Tibial nerve (tissue), 4 donors: ENCODE results near the gene ASB10. TPM values are rescaled to one million over a fixed set of nuclear protein-coding genes. Genes with fewer than 3 reads are reported as not detected.

Experiments
- DNase-seq, 2 donors: peaks; one replicate each; pipeline ENCODE4 v3.0.0-alpha.2; 2019; ENCODE audit warnings: low spot score in 2 of 2
- H3K27ac ChIP-seq, 4 donors: fragments of 200-600 bp; sonication (generic) in 3 of 4; one replicate each; pipeline ENCODE4 v1.5.1; 2017 to 2019; ENCODE audit warnings: mild to moderate bottlenecking in 1 of 4
- H3K27me3 ChIP-seq, 2 donors: fragments of 200-600 bp; sonication (generic) in 1 of 2; one replicate each; pipeline versions ENCODE4 v1.5.1 to v1.6.0; 2017 to 2019
- H3K36me3 ChIP-seq, 3 donors: fragments of 200-600 bp; sonication (generic); one replicate each; pipeline ENCODE4 v1.5.1; 2018 to 2019
- H3K4me1 ChIP-seq, 4 donors: fragments of 200-600 bp; sonication (generic) in 3 of 4; one replicate each; pipeline ENCODE4 v1.5.1; 2017 to 2019
- H3K4me3 ChIP-seq, 4 donors: fragments of 200-600 bp; sonication (generic) in 3 of 4; one replicate each; pipeline ENCODE4 v1.5.1; 2017 to 2019; ENCODE audit warnings: mild to moderate bottlenecking in 1 of 4, moderate library complexity in 1 of 4
- H3K9me3 ChIP-seq, 4 donors: fragments of 200-600 bp; sonication (generic) in 3 of 4; one replicate each; pipeline ENCODE4 v1.5.1; 2017 to 2019
- CTCF ChIP-seq, 5 experiments: fragments of 200-600 bp in 3 of 5; fragments of 450-650 bp in 2 of 5; sonication (generic) in 3 of 5; IDR thresholded peaks; one replicate each; pipeline ENCODE4 v1.5.1; 2016 to 2019; ENCODE audit warnings: antibody characterized with exemption in 5 of 5, mild to moderate bottlenecking in 3 of 5, moderate library complexity in 2 of 5
- EP300 ChIP-seq, 2 donors: sonication (generic); formaldehyde crosslinking; IDR thresholded peaks; one replicate each; pipeline ENCODE4 v1.6.1; 2017; ENCODE audit warnings: antibody characterized with exemption in 2 of 2, mild to moderate bottlenecking in 1 of 2
- POLR2A ChIP-seq, 2 donors: fragments of 450-650 bp; IDR thresholded peaks; one replicate each; pipeline ENCODE4 v1.6.1; 2017; ENCODE audit warnings: antibody characterized with exemption in 2 of 2, mild to moderate bottlenecking in 2 of 2, moderate library complexity in 2 of 2
- WGBS, 2 donors: methylation state at CpG; one replicate each; pipeline ENCODE4 v1.1.5; 2018; 5-methylcytosine and 5-hydroxymethylcytosine counted together
- total RNA-seq, 4 donors: library from RNA; depleted of rRNA; stranded (reverse); fragments of >200 nt; gene quantifications; one replicate each; pipeline ENCODE4 v1.1.0, GENCODE V29; 2016

ASB10 gene
- total RNA-seq, 4 donors from 2014 or later: not detected

- Histone ChIP-seq H3K9me3 (no peaks in the 10 kb centered on the region), H3K4me3 (no peak overlapping the region), H3K36me3 (no peaks in the 10 kb centered on the region), H3K4me1 (peaks cover 0 to 3% (median 0%) of the 10 kb centered on the region in 4 donors), H3K27ac (no peak overlapping the region), H3K27me3 (peaks cover 0 to 63% of the 10 kb centered on the region in 2 donors)
- WGBS, 2 donors: 87 to 88% methylated on average over 9 of the region's 9 CpGs
- TF ChIP-seq POLR2A (IDR thresholded peaks at IDR 0.05) (no peak), EP300 (IDR thresholded peaks at IDR 0.05) (no peak), CTCF (IDR thresholded peaks at IDR 0.05) (no peak)
- DNase-seq: no peak
Observed at GRCh38 chr7:151176401-151176800, 10.6 kb downstream of the ASB10 start.

GRCh38 chr7:151175793-151176311, 11.2 kb downstream of the ASB10 start:
- no peak overlapping the region for H3K27ac ChIP-seq
- TF ChIP-seq POLR2A (IDR thresholded peaks at IDR 0.05) (no peak), EP300 (IDR thresholded peaks at IDR 0.05) (no peak), CTCF (IDR thresholded peaks at IDR 0.05) (no peak)
- H3K4me1 ChIP-seq: peaks cover 0 to 3% (median 0%) of the 10 kb centered on the region in 4 donors
- no peaks in the 10 kb centered on the region for H3K9me3 ChIP-seq
- no peak for DNase-seq
- H3K36me3 ChIP-seq: no peaks in the 10 kb centered on the region
- 72 to 79% methylated on average over 16 to 19 of the region's 23 CpGs for WGBS, 2 donors
- H3K27me3 ChIP-seq: peaks cover 0 to 59% of the 10 kb centered on the region in 2 donors
- no peak overlapping the region for H3K4me3 ChIP-seq

GRCh38 chr7:151175047-151175792, 11.8 kb downstream of the ASB10 start:
- H3K36me3 ChIP-seq: no peaks in the 10 kb centered on the region
- no peak overlapping the region for H3K4me3 ChIP-seq
- WGBS, 2 donors: 75 to 86% methylated on average over 13 to 16 of the region's 16 CpGs
- peaks cover 0 to 3% (median 0%) of the 10 kb centered on the region in 4 donors for H3K4me1 ChIP-seq
- no peaks in the 10 kb centered on the region for H3K9me3 ChIP-seq
- H3K27me3 ChIP-seq: peaks cover 0 to 64% of the 10 kb centered on the region in 2 donors
- no peak for TF ChIP-seq POLR2A (IDR thresholded peaks at IDR 0.05)
- TF ChIP-seq EP300 (IDR thresholded peaks at IDR 0.05): no peak
- TF ChIP-seq CTCF (IDR thresholded peaks at IDR 0.05): no peak
- no peak overlapping the region for H3K27ac ChIP-seq
- no peak for DNase-seq

GRCh38 chr7:151174246-151175046, 12.6 kb downstream of the ASB10 start:
- no peak overlapping the region for H3K4me3 ChIP-seq
- H3K9me3 ChIP-seq: no peaks in the 10 kb centered on the region
- no peak for DNase-seq
- TF ChIP-seq POLR2A (IDR thresholded peaks at IDR 0.05) (no peak), EP300 (IDR thresholded peaks at IDR 0.05) (no peak), CTCF (IDR thresholded peaks at IDR 0.05) (no peak)
- H3K4me1 ChIP-seq: peaks cover 0 to 3% (median 0%) of the 10 kb centered on the region in 4 donors
- H3K27me3 ChIP-seq: peaks cover 0 to 72% of the 10 kb centered on the region in 2 donors
- no peaks in the 10 kb centered on the region for H3K36me3 ChIP-seq
- WGBS, 2 donors: 59 to 71% methylated on average over 56 to 69 of the region's 77 CpGs
- no peak overlapping the region for H3K27ac ChIP-seq
